Measurements from ENCODE around the gene SPDYE16.

- no peak for TF ChIP-seq TAF1 (conservative IDR thresholded peaks at IDR 0.05)
- TF ChIP-seq MAX (IDR thresholded peaks at IDR 0.05), result no peak
- no peak for TF ChIP-seq REST (IDR thresholded peaks at IDR 0.05)
Measured at GRCh38 chr7:76505168-76506080, 37.7 kb downstream of the SPDYE16 start.
